Measurements from ENCODE around the gene UFC1.
A peak's percentile ranks its signal among the peaks of the same experiment; 100 is the strongest.
"Not testable (repeated sequence)": the region's sequence is repeated elsewhere in the genome, so short reads cannot be mapped to it uniquely, and the experiment has no call there.

UFC1 gene

GRCh38 chr1:161153682-161154337 is at the start of gene UFC1:
UFC1 (plus strand) TSS chr1:161153978; CDS start chr1:161153998, 20 bp downstream.
- peak; percentile 55 to 58 (median 58) for DNase-seq (ENCODE audit: low read depth in 3 of 3, low spot score in 1 of 3)

- no peak for DNase-seq (ENCODE audit: low read depth in 3 of 3, low spot score in 1 of 3)
Observed at GRCh38 chr1:161106431-161106830, 47.3 kb upstream of the UFC1 start.

GRCh38 chr1:161111117-161111516 is 42.7 kb upstream of the UFC1 start:
- no peak for DNase-seq (ENCODE audit: low read depth in 3 of 3, low spot score in 1 of 3)

- DNase-seq (ENCODE audit: low read depth in 3 of 3, low spot score in 1 of 3) = no peak
Observed at GRCh38 chr1:161111527-161111926, 42.3 kb upstream of the UFC1 start.

- DNase-seq (ENCODE audit: low read depth in 3 of 3, low spot score in 1 of 3) = no peak
Observed at GRCh38 chr1:161113915-161114314, 39.9 kb upstream of the UFC1 start.

GRCh38 chr1:161114556-161114955 is 39.2 kb upstream of the UFC1 start:
- no peak for DNase-seq (ENCODE audit: low read depth in 3 of 3, low spot score in 1 of 3)

- DNase-seq (ENCODE audit: low read depth in 3 of 3, low spot score in 1 of 3) = no peak
Observed at GRCh38 chr1:161115132-161115711, 38.6 kb upstream of the UFC1 start.

- not testable (repeated sequence) for DNase-seq (ENCODE audit: low read depth in 3 of 3, low spot score in 1 of 3)
Observed at GRCh38 chr1:161115961-161116360, 37.8 kb upstream of the UFC1 start.

- DNase-seq (ENCODE audit: low read depth in 3 of 3, low spot score in 1 of 3) = peak; percentile 49 to 75 (median 56)
Observed at GRCh38 chr1:161117759-161118581, 35.8 kb upstream of the UFC1 start, which contains the start of the genes NIT1 and PFDN2. NIT1 (plus strand) TSS chr1:161118105; CDS start chr1:161118177, 72 bp downstream. PFDN2 (minus strand) TSS chr1:161118037; CDS start chr1:161118026, 11 bp downstream.

GRCh38 chr1:161119092-161119903 is 34.5 kb upstream of the UFC1 start:
- DNase-seq (ENCODE audit: low read depth in 3 of 3, low spot score in 1 of 3) = peak in 2 of 3 donors; percentile 15 to 41

- no peak for DNase-seq (ENCODE audit: low read depth in 3 of 3, low spot score in 1 of 3)
Observed at GRCh38 chr1:161121042-161121650, 32.6 kb upstream of the UFC1 start.

- DNase-seq (ENCODE audit: low read depth in 3 of 3, low spot score in 1 of 3) = no peak
Observed at GRCh38 chr1:161121834-161122233, 31.9 kb upstream of the UFC1 start.

GRCh38 chr1:161122967-161123366 is 30.8 kb upstream of the UFC1 start:
- DNase-seq (ENCODE audit: low read depth in 3 of 3, low spot score in 1 of 3) = no peak

- DNase-seq (ENCODE audit: low read depth in 3 of 3, low spot score in 1 of 3) = no peak
Observed at GRCh38 chr1:161127649-161128048, 26.1 kb upstream of the UFC1 start.

GRCh38 chr1:161128591-161129420 is 25.0 kb upstream of the UFC1 start:
- DNase-seq (ENCODE audit: low read depth in 3 of 3, low spot score in 1 of 3) = no peak

- no peak for DNase-seq (ENCODE audit: low read depth in 3 of 3, low spot score in 1 of 3)
Observed at GRCh38 chr1:161130266-161130665, 23.5 kb upstream of the UFC1 start.

- no peak for DNase-seq (ENCODE audit: low read depth in 3 of 3, low spot score in 1 of 3)
Observed at GRCh38 chr1:161131523-161132409, 22.0 kb upstream of the UFC1 start.

- DNase-seq (ENCODE audit: low read depth in 3 of 3, low spot score in 1 of 3) = peak; percentile 78 to 83 (median 81)
Observed at GRCh38 chr1:161132410-161133219, 21.2 kb upstream of the UFC1 start, which contains the start of gene DEDD. DEDD (minus strand) TSS chr1:161132667; CDS start chr1:161124462, 8,205 bp downstream.

Measured in stimulated activated CD4-positive, alpha-beta T cell treated with anti-CD3 and anti-CD28 coated beads, TNF-alpha, amount 100 ng/mL, for 1 hour (primary cell).